ENCODE data around the gene DAW1. TPM values are rescaled to one million over a fixed set of nuclear protein-coding genes. Genes with fewer than 3 reads are reported as not detected.

Gene DAW1
- total RNA-seq, 1 experiment from 2014 or later = 0.26 TPM

GRCh38 chr2:227827143-227827542 is 44.3 kb upstream of the DAW1 start:
- H3K4me1 ChIP-seq (ENCODE audit: control insufficient read depth, insufficient read depth, low read length) = no peaks in the 10 kb centered on the region
- ATAC-seq = no peak
- DNase-seq (ENCODE audit: low read depth, low spot score) = no peak
- H3K27me3 ChIP-seq (ENCODE audit: control insufficient read depth, insufficient read depth, low read length) = no peaks in the 10 kb centered on the region
- H3K27ac ChIP-seq (ENCODE audit: low read length) = no peak overlapping the region
- H3K9me3 ChIP-seq (ENCODE audit: control insufficient read depth, insufficient read depth, low read depth, low read length) = no peaks in the 10 kb centered on the region; the same call in 1 of the 2 replicates
- intact Hi-C loops (cut with micrococcal nuclease; ENCODE audit: unreplicated experiment) (no loop called here), in situ Hi-C loops (cut with HindIII; ENCODE audit: low pct_unique_long_range_greater_than_20kb, low sequenced_read_pairs) (no loop called here)
- no peak overlapping the region for H3K4me3 ChIP-seq (ENCODE audit: low read depth in 2 of 2, low read length in 2 of 2)
- no TSS peak for BruUV-seq (replicated peaks)
- CTCF ChIA-PET = no interaction called here
- TF ChIP-seq TCF7L2 (IDR thresholded peaks at IDR 0.05; ENCODE audit: low read depth, low read length) (no peak), POLR2AphosphoS5 (IDR thresholded peaks at IDR 0.05; ENCODE audit: low read depth, low read length) (no peak), CTCF (IDR thresholded peaks at IDR 0.05) (no peak), SIN3A (IDR thresholded peaks at IDR 0.05; ENCODE audit: borderline replicate concordance, insufficient read depth, low read depth, low read length) (no peak), REST (IDR thresholded peaks at IDR 0.05; ENCODE audit: insufficient read depth in 1 of 2, low read depth in 2 of 2, low read length in 1 of 2) (no peak)
- POLR2A ChIA-PET = no interaction called here
- no peaks in the 10 kb centered on the region for H3K36me3 ChIP-seq (ENCODE audit: control insufficient read depth, insufficient read depth, low read length)

GRCh38 chr2:227828477-227828912 is 42.9 kb upstream of the DAW1 start:
- H3K36me3 ChIP-seq (ENCODE audit: control insufficient read depth, insufficient read depth, low read length) = no peaks in the 10 kb centered on the region
- in situ Hi-C loops (cut with HindIII; ENCODE audit: low pct_unique_long_range_greater_than_20kb, low sequenced_read_pairs) = no loop called here
- POLR2A ChIA-PET = no interaction called here
- DNase-seq (ENCODE audit: low read depth, low spot score) (no peak), ATAC-seq (no peak)
- H3K4me3 ChIP-seq (ENCODE audit: low read depth in 2 of 2, low read length in 2 of 2) = no peak overlapping the region
- no peaks in the 10 kb centered on the region for H3K4me1 ChIP-seq (ENCODE audit: control insufficient read depth, insufficient read depth, low read length)
- CTCF ChIA-PET = no interaction called here
- H3K27me3 ChIP-seq (ENCODE audit: control insufficient read depth, insufficient read depth, low read length) = no peaks in the 10 kb centered on the region
- TF ChIP-seq SIN3A (IDR thresholded peaks at IDR 0.05; ENCODE audit: borderline replicate concordance, insufficient read depth, low read depth, low read length) = no peak
- no peak for TF ChIP-seq REST (IDR thresholded peaks at IDR 0.05; ENCODE audit: insufficient read depth in 1 of 2, low read depth in 2 of 2, low read length in 1 of 2)
- TF ChIP-seq CTCF (IDR thresholded peaks at IDR 0.05) = no peak
- TF ChIP-seq POLR2AphosphoS5 (IDR thresholded peaks at IDR 0.05; ENCODE audit: low read depth, low read length) = no peak
- no peak for TF ChIP-seq TCF7L2 (IDR thresholded peaks at IDR 0.05; ENCODE audit: low read depth, low read length)
- H3K27ac ChIP-seq (ENCODE audit: low read length) = no peak overlapping the region
- no peaks in the 10 kb centered on the region for H3K9me3 ChIP-seq (ENCODE audit: control insufficient read depth, insufficient read depth, low read depth, low read length)
- BruUV-seq (replicated peaks) = no TSS peak
- intact Hi-C loops (cut with micrococcal nuclease; ENCODE audit: unreplicated experiment) = no loop called here

Data from Panc1 (cell line).